Measurements from ENCODE around the gene TCP1.

- TF ChIP-seq POLR2A (IDR thresholded peaks at IDR 0.05) (no peak), CTCF (IDR thresholded peaks at IDR 0.05) (no peak), POLR2AphosphoS5 (IDR thresholded peaks at IDR 0.05; ENCODE audit: insufficient read depth in 1 of 2, low read depth in 1 of 2) (no peak)
Measured at GRCh38 chr6:159760602-159761057, 28.8 kb downstream of the TCP1 start.
